GM12801 (cell line): ENCODE results near the gene OR1A1.

ENCODE experiments used
- CTCF ChIP-seq: IDR thresholded peaks from one replicate; pipeline ENCODE4 v1.5.1; 2011; ENCODE audit warnings: control low read depth; ENCODE audit not compliant: insufficient read length; ENCODE audit errors: extremely low read depth

The OR1A1 gene

GRCh38 chr17:3207367-3207766 is at the start of gene OR1A1:
Gene OR1A1, plus strand, starts transcription at chr17:3207667. Its CDS starts 7,954 bp downstream, at chr17:3215621.
- TF ChIP-seq CTCF = no peak

- TF ChIP-seq CTCF = no peak
These were observed 39.9 kb upstream of the OR1A1 start for GRCh38 chr17:3167574-3167973.

GRCh38 chr17:3189961-3190360 is 17.5 kb upstream of the OR1A1 start:
- no peak for TF ChIP-seq CTCF

- no peak for TF ChIP-seq CTCF
These were observed 10.2 kb upstream of the OR1A1 start, which contains the start of gene OR1A2 for GRCh38 chr17:3197219-3197618. Gene OR1A2, plus strand, starts transcription at chr17:3197519. Its CDS starts 0 bp downstream, at chr17:3197519.

GRCh38 chr17:3208484-3208883 is 1.0 kb downstream of the OR1A1 start:
- TF ChIP-seq CTCF = no peak

- TF ChIP-seq CTCF = no peak
These were observed 5.5 kb downstream of the OR1A1 start for GRCh38 chr17:3213001-3213400.

- no peak for TF ChIP-seq CTCF
These were observed 6.1 kb downstream of the OR1A1 start for GRCh38 chr17:3213587-3213986.

- no peak for TF ChIP-seq CTCF
These were observed 14.4 kb downstream of the OR1A1 start for GRCh38 chr17:3221850-3222249.
